ENCODE results near the gene SYNGR4.

- TF ChIP-seq POLR2A (IDR thresholded peaks at IDR 0.05; ENCODE audit: low read length) (no peak), GATA1 (IDR thresholded peaks at IDR 0.05; ENCODE audit: low read depth, low read length) (no peak)
Observed at GRCh38 chr19:48370955-48371354, 6.8 kb downstream of the SYNGR4 start.

Measured in erythroblast (primary cell).